Transverse colon (tissue), 4 donors: ENCODE data around the gene CNBD2.

Source experiments
- CTCF ChIP-seq, 5 experiments: fragments of 200-600 bp in 3 of 5; fragments of 450-650 bp in 2 of 5; sonication (generic) in 3 of 5; IDR thresholded peaks; 1 replicate in 2 of 5; 2 replicates in 3 of 5; pipeline ENCODE4 v1.5.1; 2016 to 2017; ENCODE audit warnings: antibody characterized with exemption in 5 of 5, inconsistent platforms in 3 of 5, mild to moderate bottlenecking in 2 of 5, moderate library complexity in 1 of 5
- EP300 ChIP-seq: sonication (generic); formaldehyde crosslinking; IDR thresholded peaks from one replicate; pipeline ENCODE4 v1.6.1; 2017; ENCODE audit warnings: antibody characterized with exemption, low read depth
- POLR2A ChIP-seq: fragments of 450-650 bp; IDR thresholded peaks from one replicate; pipeline ENCODE4 v1.6.1; 2016; ENCODE audit warnings: antibody characterized with exemption, mild to moderate bottlenecking, moderate library complexity
- POLR2AphosphoS5 ChIP-seq, 3 donors: sonication (generic); formaldehyde crosslinking; IDR thresholded peaks; one replicate each; pipeline ENCODE4 v1.6.1; 2016; ENCODE audit warnings: antibody characterized with exemption in 3 of 3

DNA sequence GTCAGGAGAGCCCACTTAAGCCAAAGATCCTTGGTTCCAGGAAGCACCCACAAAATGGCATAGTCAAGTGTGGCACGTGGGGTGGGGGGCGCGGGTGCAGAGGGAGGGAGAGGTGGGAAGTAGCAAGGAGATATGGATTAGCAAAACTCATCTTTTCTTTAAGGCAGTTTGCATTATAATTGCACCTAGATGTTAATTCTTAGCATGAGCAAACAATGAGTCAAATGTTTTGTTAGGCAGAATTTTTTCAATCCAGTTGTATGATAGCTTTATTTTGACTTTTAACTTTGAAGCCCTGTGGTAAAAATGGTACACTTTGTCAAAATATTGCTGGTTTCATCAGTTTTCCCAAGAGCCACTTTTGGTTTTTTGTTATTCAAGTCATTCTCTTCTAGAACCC lies 29.1 kb upstream of the CNBD2 start:
- TF ChIP-seq CTCF (IDR thresholded peaks at IDR 0.05) (no peak), POLR2AphosphoS5 (IDR thresholded peaks at IDR 0.05) (no peak), POLR2A (no peak), EP300 (no peak)
